ENCODE measurements around the gene KRTAP23-1.

DNA sequence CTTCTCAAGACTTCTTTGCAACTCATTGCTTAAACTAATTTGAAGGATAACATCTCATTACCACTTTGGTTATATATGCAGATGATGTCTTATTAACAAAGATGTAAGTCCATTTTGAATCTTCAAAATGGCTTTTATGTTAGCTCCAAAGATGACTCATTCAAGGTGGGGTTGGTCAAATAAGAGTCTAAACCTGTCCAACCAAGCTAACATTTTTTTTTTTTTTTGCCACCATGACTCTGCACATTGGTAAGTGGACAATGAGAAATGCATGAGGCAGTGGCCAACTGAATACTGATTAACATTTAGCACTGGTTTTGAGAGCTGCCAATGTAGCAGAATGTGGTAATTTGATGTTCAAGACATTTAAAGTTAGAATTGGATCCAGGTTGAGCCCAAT lies 10.6 kb downstream of the KRTAP23-1 start:
- TF ChIP-seq, protein P1, sequence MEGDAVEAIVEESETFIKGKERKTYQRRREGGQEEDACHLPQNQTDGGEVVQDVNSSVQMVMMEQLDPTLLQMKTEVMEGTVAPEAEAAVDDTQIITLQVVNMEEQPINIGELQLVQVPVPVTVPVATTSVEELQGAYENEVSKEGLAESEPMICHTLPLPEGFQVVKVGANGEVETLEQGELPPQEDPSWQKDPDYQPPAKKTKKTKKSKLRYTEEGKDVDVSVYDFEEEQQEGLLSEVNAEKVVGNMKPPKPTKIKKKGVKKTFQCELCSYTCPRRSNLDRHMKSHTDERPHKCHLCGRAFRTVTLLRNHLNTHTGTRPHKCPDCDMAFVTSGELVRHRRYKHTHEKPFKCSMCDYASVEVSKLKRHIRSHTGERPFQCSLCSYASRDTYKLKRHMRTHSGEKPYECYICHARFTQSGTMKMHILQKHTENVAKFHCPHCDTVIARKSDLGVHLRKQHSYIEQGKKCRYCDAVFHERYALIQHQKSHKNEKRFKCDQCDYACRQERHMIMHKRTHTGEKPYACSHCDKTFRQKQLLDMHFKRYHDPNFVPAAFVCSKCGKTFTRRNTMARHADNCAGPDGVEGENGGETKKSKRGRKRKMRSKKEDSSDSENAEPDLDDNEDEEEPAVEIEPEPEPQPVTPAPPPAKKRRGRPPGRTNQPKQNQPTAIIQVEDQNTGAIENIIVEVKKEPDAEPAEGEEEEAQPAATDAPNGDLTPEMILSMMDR (conservative IDR thresholded peaks at IDR 0.05; ENCODE audit: low read depth, low read length), result no peak
- TF ChIP-seq RAD21 (IDR thresholded peaks at IDR 0.05; ENCODE audit: low read length), result no peak
- TF ChIP-seq CEBPB (IDR thresholded peaks at IDR 0.05; ENCODE audit: low read depth, low read length), result no peak
- no peak for TF ChIP-seq POLR2A (IDR thresholded peaks at IDR 0.05; ENCODE audit: low read depth, low read length)
